Measurements from ENCODE around the gene HYAL1.

Gene HYAL1

DNA sequence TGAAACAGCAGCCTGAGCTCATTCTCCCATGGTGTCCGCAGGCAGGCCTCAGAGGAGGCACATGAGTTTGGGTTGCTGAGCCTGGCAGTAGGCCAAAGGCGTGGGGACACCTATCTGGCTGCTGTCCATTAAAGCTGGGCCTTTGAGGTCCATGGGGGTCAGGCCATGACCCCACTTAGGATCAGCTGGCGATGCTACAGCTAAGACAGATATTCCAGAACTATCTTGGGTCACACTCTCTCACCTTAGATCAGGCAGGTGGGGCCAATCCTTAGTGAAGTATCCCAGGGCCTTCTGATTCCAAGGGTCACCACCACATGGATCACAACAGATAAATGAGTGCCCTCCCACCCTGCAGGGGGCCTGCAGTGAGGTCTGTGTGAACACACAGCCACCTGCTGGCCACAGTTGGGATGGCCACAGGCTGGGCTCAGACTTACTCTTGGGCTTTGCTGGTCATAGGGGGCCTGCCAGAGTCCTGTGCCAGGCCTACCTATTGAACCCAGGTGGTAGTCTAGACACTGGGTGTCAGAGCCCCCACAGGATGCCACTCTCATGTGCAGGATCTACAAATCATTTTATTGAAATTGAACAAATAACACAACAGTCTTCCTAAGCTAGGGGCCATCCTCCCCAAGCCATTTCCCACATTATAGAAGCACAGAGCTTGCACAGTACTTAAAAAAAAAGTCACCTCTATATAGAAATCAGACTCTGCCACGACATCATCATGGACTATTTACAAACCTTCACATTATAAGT lies 21.2 kb upstream of the HYAL1 start:
- CTCF ChIA-PET: interaction anchor here (0.7 to 1.6 kb wide), 10 partner anchors 10 to 1288 kb away, joined by 3 to 7 read pairs (median 3); partner anchors contain the start of genes GNAI2, HYAL3 and NAA80
- POLR2A ChIA-PET: interaction anchor here (1.9 to 3.7 kb wide), 2 partner anchors 13 to 33 kb away, joined by 7 to 23 read pairs; partner anchors contain the start of gene IFRD2
- TF ChIP-seq SP1 (IDR thresholded peaks at IDR 0.05): no peak
- TF ChIP-seq NFRKB (IDR thresholded peaks at IDR 0.05): no peak
- peak; percentile 73; the same call in 1 of the 2 replicates for TF ChIP-seq HDGF (IDR thresholded peaks at IDR 0.05; ENCODE audit: borderline replicate concordance)
- peak; percentile 74 for DNase-seq (ENCODE audit: extremely low spot score)

- TF ChIP-seq FOXK2 (IDR thresholded peaks at IDR 0.05): no peak
- ChIA-PET POLR2A (interaction anchor here (1.9 to 3.7 kb wide), 2 partner anchors 13 to 32 kb away, joined by 7 to 23 read pairs; partner anchors contain the start of gene IFRD2), CTCF (interaction anchor here (0.7 to 1.6 kb wide), 9 partner anchors 9 to 1289 kb away, joined by 3 to 7 read pairs (median 3); partner anchors contain the start of genes GNAI2, HYAL3 and NAA80)
- no peak for DNase-seq (ENCODE audit: extremely low spot score)
Observed at GRCh38 chr3:50323614-50324199, 20.3 kb upstream of the HYAL1 start.

DNA sequence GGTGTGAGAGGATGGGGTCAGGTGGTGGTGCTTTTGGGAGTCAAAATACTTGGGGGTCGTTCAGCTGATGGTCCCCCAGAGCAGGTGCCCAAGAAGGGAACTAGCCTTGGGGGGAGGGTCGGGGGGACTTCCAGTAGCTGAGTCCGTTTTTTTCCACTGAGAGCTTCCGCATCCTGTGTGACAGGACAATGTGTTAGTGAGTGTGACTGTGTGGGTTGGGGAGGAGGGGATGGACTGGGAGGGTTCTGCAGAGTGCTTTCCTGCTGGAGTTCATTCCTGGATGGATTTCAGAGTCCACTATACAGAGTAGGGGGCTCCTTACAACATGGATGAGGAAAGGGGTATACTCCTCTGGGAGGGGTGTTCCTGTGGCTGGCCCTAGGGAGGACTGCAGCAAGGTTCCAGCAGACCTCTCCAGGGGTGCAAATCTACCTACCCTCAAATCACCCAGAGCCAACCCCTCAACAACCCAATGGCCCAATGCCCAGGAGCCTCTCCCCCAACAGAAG lies 19.8 kb upstream of the HYAL1 start:
- DNase-seq (ENCODE audit: extremely low spot score): no peak

DNA sequence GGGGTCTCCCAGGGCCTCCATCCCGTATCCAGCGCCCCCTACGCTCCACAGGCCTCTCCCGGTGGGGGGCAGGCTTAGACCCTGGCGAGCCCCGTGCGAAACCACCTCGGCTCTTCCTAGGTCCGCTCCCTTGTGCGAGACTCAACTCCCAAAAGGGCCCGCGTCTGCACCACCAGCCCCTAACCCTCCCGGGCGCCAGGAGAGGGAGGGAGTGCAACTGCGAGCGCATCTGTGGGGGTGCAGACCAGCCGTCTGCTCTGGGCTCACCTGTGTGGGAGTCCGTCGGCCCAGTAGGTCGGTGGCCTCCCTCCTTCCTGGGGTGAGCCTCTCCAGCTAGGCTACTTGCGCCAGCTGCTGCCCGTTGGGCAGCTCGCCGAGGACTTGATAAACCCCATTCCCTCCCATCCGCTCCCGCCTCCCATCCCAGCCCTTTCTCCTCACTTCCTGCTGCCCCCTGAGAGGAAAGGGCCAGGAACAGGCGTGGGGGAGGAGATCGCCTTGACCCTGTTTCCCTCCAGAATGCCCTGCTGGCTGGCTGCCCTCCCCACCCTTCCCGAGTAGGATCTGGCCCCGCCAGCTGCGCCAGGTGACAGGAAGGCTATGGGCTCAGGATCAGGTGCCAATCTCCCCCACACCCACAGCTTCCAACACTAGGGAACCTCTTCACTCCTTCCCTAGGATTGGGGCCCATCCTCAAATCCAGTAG lies 19.2 kb upstream of the HYAL1 start, which contains the start of gene HYAL2:
Gene HYAL2 (minus strand): TSS at position 360 of the 706 bp plus-strand sequence. CDS start 2,256 bp downstream, outside the sequence.
- CTCF ChIA-PET: interaction anchor here (0.6 kb wide), 1 partner anchor 68 kb away, joined by 3 read pairs; no protein-coding TSS in a partner anchor
- no peak for TF ChIP-seq ELF4 (IDR thresholded peaks at IDR 0.05)
- no peak for TF ChIP-seq ARNT (IDR thresholded peaks at IDR 0.05)
- TF ChIP-seq BHLHE40 (IDR thresholded peaks at IDR 0.05; ENCODE audit: borderline replicate concordance): no peak
- TF ChIP-seq FOXK2 (IDR thresholded peaks at IDR 0.05): no peak
- TF ChIP-seq, protein P1, sequence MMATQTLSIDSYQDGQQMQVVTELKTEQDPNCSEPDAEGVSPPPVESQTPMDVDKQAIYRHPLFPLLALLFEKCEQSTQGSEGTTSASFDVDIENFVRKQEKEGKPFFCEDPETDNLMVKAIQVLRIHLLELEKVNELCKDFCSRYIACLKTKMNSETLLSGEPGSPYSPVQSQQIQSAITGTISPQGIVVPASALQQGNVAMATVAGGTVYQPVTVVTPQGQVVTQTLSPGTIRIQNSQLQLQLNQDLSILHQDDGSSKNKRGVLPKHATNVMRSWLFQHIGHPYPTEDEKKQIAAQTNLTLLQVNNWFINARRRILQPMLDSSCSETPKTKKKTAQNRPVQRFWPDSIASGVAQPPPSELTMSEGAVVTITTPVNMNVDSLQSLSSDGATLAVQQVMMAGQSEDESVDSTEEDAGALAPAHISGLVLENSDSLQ (IDR thresholded peaks at IDR 0.05): no peak
- TF ChIP-seq SP1 (IDR thresholded peaks at IDR 0.05): no peak
- TF ChIP-seq NFRKB (IDR thresholded peaks at IDR 0.05): no peak
- TF ChIP-seq CTBP1 (IDR thresholded peaks at IDR 0.05; ENCODE audit: borderline replicate concordance): no peak
- TF ChIP-seq HDGF (IDR thresholded peaks at IDR 0.05; ENCODE audit: borderline replicate concordance): no peak
- TF ChIP-seq SUZ12 (IDR thresholded peaks at IDR 0.05): no peak
- no peak for TF ChIP-seq LEF1 (IDR thresholded peaks at IDR 0.05; ENCODE audit: borderline replicate concordance)
- no peak for TF ChIP-seq FOXM1 (IDR thresholded peaks at IDR 0.05; ENCODE audit: borderline replicate concordance)
- TF ChIP-seq TARDBP (IDR thresholded peaks at IDR 0.05): no peak
- no peak for TF ChIP-seq FOXA1 (IDR thresholded peaks at IDR 0.05)
- no peak for TF ChIP-seq ZNF384 (IDR thresholded peaks at IDR 0.05)
- TF ChIP-seq L3MBTL2 (conservative IDR thresholded peaks at IDR 0.05): no peak
- POLR2A ChIA-PET: interaction anchor here (1.9 to 3.7 kb wide), 3 partner anchors 15 to 31 kb away, joined by 7 to 23 read pairs (median 11); partner anchors contain the start of genes HYAL3, IFRD2 and NAA80
- no peak for DNase-seq (ENCODE audit: extremely low spot score)

More for the DNA sequence above, 19.8 kb upstream of the HYAL1 start:
- ChIA-PET CTCF (no interaction called here), POLR2A (interaction anchor here (1.9 to 3.7 kb wide), 2 partner anchors 14 to 31 kb away, joined by 7 to 23 read pairs; partner anchors contain the start of gene IFRD2)
- TF ChIP-seq SUZ12 (IDR thresholded peaks at IDR 0.05) (no peak), CTBP1 (IDR thresholded peaks at IDR 0.05; ENCODE audit: borderline replicate concordance) (no peak), ZNF384 (IDR thresholded peaks at IDR 0.05) (no peak)

GRCh38 chr3:50322115-50322385 lies 18.7 kb upstream of the HYAL1 start:
- ChIA-PET CTCF (interaction anchor here (0.6 kb wide), 1 partner anchor 68 kb away, joined by 3 read pairs; no protein-coding TSS in a partner anchor), POLR2A (interaction anchor here (2.3 to 3.7 kb wide), 2 partner anchors 15 to 23 kb away, joined by 11 to 23 read pairs; partner anchors contain the start of genes HYAL3 and NAA80)
- no peak for TF ChIP-seq BHLHE40 (IDR thresholded peaks at IDR 0.05; ENCODE audit: borderline replicate concordance)
- TF ChIP-seq FOXK2 (IDR thresholded peaks at IDR 0.05): no peak
- no peak for TF ChIP-seq SUZ12 (IDR thresholded peaks at IDR 0.05)
- TF ChIP-seq FOXM1 (IDR thresholded peaks at IDR 0.05; ENCODE audit: borderline replicate concordance): no peak
- TF ChIP-seq NFRKB (IDR thresholded peaks at IDR 0.05): no peak
- no peak for TF ChIP-seq ZNF384 (IDR thresholded peaks at IDR 0.05)
- DNase-seq (ENCODE audit: extremely low spot score): no peak

DNA sequence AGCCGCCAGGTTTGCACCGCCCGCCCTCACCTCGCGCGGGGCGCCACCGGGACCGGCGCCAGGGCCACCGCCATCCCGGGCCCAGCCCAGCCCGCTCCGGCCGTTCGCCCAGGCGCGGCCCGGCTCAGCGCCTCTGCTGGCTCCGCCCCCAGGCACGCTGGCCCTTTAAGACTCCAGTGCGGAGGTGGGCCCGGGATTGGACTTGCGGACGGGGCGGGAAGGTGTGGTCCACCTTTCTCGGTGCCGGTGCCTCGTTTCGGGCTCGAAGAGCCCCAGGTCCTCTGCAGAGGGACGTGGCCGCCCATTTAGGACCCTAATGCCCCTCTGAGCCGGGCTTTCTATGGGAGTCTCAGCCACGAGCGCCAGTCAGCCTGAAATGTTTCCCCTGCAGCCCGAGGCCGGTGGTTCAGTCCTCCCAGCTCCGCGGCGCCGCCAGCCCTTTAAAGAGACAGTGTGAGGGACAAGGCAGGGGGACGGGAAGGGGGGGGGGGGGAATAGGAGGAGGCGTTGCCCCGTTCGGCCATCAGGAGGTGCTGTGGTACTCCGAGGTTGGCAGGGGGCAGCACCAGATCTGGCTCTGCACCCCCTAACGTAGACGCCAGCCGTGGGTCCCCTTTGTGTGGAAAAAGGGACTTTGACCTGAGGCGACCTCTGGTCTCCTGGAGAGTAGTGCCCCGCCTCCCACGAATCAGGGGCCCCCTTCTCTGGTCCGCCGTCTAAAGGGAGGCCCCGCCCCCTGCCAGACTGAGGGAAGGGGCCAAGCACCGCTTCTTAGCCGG lies 18.2 kb upstream of the HYAL1 start:
- DNase-seq (ENCODE audit: extremely low spot score): peak; percentile 88
- CTCF ChIA-PET: interaction anchor here (0.6 to 1.1 kb wide), 3 partner anchors 22 to 56 kb away, joined by 3 to 4 read pairs (median 4); partner anchors contain the start of genes HYAL3 and NAA80
- POLR2A ChIA-PET: interaction anchor here (1.9 to 3.7 kb wide), 3 partner anchors 16 to 23 kb away, joined by 9 to 23 read pairs (median 11); partner anchors contain the start of genes HYAL3 and NAA80

More for the DNA sequence above, 18.2 kb upstream of the HYAL1 start:
- TF ChIP-seq BHLHE40 (IDR thresholded peaks at IDR 0.05; ENCODE audit: borderline replicate concordance) (peak; percentile 98), L3MBTL2 (conservative IDR thresholded peaks at IDR 0.05) (no peak), FOXM1 (IDR thresholded peaks at IDR 0.05; ENCODE audit: borderline replicate concordance) (peak; percentile 100), LEF1 (IDR thresholded peaks at IDR 0.05; ENCODE audit: borderline replicate concordance) (peak; percentile 93; the same call in 1 of the 2 replicates), SUZ12 (IDR thresholded peaks at IDR 0.05) (no peak), FOXA1 (IDR thresholded peaks at IDR 0.05) (no peak), SP1 (IDR thresholded peaks at IDR 0.05) (no peak), ARNT (IDR thresholded peaks at IDR 0.05) (peak; percentile 64; the same call in 1 of the 2 replicates), CTBP1 (IDR thresholded peaks at IDR 0.05; ENCODE audit: borderline replicate concordance) (peak; percentile 49; the same call in 1 of the 2 replicates), ELF4 (IDR thresholded peaks at IDR 0.05) (no peak; the same call in 1 of the 2 replicates), FOXK2 (IDR thresholded peaks at IDR 0.05) (no peak), ZNF384 (IDR thresholded peaks at IDR 0.05) (no peak), NFRKB (IDR thresholded peaks at IDR 0.05) (no peak), TARDBP (IDR thresholded peaks at IDR 0.05) (no peak), HDGF (IDR thresholded peaks at IDR 0.05; ENCODE audit: borderline replicate concordance) (no peak)
- TF ChIP-seq, protein P1 (IDR thresholded peaks at IDR 0.05): no peak

All from HEK293T (cell line).